HG03095 (cell line): ENCODE measurements around the gene IFI44.
A peak's percentile ranks its signal among the peaks of the same experiment; 100 is the strongest.

Experiments
- ATAC-seq: cut with Tn5 transposase; IDR thresholded peaks from one replicate; pipeline ENCODE4 v1.9.1; 2021; ENCODE audit warnings: moderate library complexity; ENCODE audit not compliant: unreplicated experiment

Gene IFI44, protein sequence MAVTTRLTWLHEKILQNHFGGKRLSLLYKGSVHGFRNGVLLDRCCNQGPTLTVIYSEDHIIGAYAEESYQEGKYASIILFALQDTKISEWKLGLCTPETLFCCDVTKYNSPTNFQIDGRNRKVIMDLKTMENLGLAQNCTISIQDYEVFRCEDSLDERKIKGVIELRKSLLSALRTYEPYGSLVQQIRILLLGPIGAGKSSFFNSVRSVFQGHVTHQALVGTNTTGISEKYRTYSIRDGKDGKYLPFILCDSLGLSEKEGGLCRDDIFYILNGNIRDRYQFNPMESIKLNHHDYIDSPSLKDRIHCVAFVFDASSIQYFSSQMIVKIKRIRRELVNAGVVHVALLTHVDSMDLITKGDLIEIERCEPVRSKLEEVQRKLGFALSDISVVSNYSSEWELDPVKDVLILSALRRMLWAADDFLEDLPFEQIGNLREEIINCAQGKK

GRCh38 chr1:78649628-78650027 lies at the start of gene IFI44:
Gene IFI44, plus strand, starts transcription at chr1:78649831. Its CDS starts 365 bp downstream, at chr1:78650196.
- peak; percentile 77 for ATAC-seq

DNA sequence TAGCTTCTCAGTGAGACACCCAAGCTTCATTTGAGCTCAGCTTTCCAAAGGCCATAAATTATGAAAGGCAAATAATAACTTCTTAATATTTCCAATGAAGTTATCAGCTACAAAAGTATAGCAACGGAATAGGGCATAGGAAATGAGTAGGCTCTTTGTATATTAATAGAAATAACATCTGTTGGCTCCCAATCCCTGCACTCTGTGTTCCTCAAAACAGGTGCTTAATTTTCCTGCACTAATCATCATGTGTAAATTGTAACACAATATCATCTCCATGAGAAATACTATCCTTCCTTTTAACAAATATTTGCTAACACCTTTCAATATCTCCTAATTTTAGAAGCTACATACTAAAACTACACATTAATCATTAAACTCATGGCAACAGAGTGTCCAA lies 48.6 kb upstream of the IFI44 start:
- no peak for ATAC-seq

GRCh38 chr1:78603206-78603605 lies 46.4 kb upstream of the IFI44 start:
- no peak for ATAC-seq

GRCh38 chr1:78604643-78605042 lies 45.0 kb upstream of the IFI44 start:
- no peak for ATAC-seq

DNA sequence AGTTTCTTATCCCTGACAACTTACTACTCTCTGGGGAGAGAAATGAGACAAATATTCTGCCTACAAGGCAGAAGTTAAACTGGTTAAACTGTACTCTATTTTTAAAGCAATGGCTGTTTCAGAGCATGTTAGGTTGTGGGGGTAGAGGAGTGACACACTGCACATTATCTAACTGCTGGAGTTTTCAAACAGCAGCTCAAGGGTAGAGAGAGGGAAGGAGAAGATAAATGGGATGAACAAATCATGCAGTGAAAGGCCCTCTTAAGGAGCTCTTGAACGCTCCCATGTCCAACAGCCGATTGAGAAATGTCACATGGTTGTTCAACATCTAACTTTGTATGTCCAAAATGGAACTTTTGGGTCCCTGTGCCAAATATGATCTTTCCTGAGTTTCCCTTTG lies 43.4 kb upstream of the IFI44 start:
- no peak for ATAC-seq

DNA sequence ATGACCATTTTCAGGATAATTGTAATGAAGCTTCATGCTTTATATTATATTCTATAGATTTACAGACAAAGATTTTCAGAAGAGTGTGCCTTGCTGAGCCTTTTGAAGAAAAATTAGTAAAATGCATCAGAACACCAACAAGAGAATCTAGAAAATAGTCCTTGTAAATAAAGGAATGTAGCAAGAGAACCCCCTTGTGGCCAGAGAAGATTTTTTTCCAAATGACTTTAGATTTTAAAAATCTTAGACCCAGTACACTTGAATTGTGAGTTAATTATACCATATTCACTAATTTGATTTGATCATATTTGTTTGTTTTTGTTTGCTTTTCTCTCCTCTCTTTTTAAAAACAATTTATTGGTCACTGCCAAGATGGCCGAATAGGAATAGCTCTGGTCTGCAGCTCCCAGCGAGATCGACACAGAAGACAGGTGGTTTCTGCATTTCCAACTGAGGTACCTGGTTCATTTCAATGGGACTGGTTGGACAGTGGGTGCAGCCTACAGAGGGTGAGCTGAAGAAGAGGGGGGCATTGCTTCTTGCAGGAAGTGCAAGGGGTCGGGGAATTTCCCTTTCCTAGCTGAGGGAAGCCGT lies 42.2 kb upstream of the IFI44 start:
- ATAC-seq = no peak

DNA sequence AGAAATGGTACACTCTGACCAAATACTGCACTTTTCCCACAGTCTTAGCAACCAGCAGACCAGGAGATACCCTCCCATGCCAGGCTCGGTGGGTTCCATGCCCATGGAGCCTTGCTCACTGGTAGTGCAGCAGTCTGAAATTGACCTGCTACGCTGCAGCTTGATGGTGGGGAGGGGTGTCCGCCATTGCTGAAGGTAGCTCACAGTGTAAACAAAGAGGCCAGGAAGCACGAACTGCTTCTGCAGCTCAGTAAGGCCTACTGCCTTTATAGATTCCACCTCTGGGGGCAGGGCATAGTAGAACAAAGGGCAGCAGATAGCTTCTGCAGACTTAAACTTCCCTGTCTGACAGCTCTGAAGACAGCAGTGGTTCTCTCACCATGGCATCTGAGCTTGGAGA lies 41.7 kb upstream of the IFI44 start:
- ATAC-seq = no peak

DNA sequence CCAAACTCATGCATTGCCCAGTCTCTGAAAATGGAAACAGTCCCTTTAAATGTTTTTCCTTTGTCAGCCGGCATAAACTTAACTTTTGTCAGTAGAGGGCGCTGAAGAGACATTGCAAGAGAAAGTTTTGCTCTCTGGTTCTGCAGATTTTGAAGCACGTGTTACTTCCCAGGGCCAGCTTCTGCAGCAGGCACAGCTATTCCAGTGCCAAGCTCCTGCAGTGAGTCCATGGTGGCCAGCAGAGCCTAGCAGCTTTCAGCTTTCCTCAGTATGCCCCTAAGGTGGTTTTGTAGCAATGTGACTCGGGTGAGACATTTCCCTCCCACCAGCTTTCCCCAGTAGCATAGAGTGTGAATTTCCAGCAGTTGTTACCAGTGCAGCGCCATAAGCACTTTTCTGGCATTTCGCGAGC lies 32.0 kb upstream of the IFI44 start:
- peak; percentile 42 for ATAC-seq

DNA sequence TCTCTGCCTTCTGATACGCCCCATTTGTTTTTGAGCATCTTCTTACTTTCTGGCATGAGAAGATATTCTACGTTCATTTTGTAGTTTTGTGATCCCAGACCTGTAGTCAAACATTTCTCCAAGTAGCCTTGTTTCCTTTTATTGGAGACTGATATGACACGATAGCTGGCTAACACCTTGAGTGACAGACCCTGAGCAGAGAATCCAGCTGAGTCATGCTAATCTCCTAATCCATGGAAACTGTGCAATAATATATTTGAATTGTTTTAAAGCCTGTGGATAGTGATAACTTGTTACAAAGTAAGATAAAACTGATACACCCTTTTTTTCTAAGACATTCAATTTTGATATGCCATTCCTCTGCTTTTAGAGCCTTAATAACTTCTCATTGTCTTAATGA lies 30.6 kb upstream of the IFI44 start:
- ATAC-seq = no peak

DNA sequence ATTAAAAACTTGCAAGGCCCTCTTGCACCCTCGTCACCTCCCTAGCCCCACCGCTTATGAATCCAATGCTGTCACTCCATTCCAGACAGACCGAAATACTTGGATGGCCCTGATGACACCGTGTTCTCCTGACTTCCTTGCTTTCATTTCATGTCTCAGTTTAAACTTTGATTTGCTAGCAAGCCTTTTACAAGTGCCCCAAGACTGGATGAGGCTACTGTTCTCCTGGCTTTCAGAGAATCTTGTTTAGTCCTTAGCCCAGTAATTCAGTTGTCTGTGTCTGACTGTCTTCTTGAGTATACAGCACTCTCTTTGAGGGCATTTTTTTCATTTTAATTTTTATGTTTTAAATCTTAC lies 30.2 kb upstream of the IFI44 start:
- peak; percentile 14 for ATAC-seq

DNA sequence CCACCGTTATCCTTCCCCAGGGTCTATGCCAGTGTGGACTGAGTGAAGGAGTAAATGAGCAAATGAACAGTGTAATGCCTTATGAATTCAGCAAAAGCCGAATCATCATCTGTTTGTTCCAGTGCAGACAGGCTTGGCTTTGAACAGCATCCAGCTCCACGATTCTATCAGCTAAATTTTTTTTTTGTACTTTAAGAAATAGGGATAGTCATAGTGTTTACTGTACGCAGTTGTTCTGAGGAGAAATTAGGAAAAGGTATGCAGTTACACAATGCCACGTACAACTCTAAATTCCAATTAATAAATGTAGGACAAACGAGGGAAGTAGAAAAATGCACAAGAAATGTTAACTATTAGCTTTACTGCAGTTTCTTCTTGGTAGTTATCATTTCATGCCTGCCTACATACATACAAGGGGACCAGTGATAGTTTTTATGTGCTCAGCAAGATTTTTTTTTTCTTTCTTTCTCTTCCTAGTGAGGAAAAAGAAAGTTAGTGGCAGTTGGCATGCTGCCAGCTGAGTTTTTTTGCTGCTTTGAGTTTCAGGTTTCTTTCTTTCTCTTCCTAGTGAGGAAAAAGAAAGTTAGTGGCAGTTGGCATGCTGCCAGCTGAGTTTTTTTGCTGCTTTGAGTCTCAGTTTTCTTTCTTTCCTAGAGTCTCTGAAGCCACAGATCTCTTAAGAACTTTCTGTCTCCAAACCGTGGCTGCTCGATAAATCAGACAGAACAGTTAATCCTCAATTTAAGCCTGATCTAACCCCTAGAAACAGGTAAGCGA lies 29.6 kb upstream of the IFI44 start, which contains the start of gene IFI44L:
IFI44L (plus strand) TSS at position 646 of the 777 bp plus-strand sequence. CDS start 7,468 bp downstream, outside the sequence.
- ATAC-seq = peak; percentile 32

DNA sequence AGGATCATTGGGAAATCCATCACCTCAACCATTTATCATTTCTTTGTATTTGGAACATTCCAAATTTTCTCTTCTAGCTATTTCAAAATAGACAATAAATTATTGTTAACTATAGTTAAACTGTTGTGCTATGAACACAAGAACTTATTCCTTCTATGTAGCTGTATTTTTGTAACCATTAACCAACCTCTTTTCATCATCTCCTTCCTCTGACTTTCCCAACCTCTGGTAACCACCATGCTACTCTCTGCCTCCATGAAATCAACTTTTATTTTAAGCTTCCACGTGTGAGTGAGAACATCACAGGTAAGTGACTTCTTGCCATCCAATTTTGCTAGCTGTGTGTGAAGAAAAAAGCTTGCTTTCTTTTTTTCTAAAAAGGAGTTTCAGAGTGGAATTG lies 29.0 kb upstream of the IFI44 start:
- ATAC-seq = no peak

DNA sequence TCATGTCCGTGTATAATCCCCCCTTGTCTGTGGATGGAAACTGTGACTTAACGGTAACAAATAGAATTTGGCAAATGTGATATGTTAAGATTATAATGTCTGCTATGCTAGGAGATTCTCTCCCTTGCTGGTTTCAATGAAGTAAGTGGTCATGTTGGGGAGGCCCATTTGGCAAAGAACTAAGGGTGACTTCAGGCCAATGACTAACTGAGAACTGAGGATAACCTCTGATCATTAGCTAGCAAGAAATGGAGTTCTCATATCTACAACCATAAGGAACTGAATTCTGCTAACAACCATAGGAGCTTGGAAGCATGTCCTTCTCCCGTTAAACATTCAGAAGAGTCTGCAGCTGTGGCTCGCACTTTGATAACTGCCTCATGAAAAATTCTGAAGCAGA lies 27.1 kb upstream of the IFI44 start:
- no peak for ATAC-seq

DNA sequence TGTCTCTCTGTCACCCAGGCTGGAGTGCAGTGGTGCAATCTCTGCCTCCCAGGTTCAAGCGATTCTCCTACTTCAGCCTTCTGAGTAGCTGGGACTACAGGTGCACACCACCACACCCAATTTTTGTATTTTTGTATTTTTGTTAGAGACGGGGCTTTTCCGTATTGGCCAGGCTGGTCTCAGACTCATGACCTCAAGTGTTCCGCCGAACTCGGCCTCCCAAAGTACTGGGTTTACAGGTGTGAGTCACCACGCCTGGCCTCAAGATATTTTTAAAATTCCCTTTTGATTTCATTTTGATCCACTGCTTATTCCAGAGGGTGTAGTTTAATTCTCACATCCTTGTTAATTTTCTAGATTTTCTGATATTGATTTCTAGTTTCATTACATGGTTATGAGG lies 25.6 kb upstream of the IFI44 start:
- no peak for ATAC-seq

DNA sequence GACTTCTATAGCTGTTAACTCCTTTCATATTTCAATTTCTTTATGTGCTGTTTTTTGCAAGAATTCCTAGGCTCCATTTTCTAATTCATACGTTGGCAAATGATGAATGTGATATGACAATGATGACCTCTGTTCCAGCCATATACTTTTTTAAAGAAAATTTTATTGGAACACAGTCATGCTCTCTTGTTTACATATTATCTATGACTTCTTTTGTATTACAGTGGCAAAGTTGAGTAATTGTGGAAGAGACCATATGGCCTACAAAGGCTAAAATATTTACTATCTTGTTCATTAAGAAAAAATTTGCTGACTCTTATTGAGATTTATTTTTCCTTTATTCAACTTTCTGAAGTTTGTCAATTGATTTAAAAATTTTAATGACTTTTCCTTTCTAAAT lies 22.3 kb upstream of the IFI44 start:
- no peak for ATAC-seq

- no peak for ATAC-seq
These were observed 19.0 kb upstream of the IFI44 start for GRCh38 chr1:78630600-78630999.

DNA sequence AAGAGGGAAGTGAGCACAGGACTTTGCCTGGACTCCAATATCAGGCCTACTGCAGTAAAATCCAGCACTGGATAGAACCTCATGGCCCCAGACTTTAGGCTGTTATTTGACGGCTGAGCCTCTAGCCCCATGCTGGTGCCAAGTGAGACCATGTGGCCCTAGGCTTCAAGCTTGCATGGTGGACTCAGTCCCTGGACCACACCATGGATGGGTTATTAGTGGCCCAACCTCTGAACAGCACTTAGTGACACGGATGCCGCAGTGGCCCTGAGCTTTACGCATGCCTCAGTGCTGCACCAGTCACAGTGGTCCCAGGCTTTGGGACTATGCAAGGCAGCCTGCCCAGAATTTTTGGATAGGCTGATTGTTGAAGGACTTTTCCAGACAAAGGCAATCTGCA lies 16.4 kb upstream of the IFI44 start:
- no peak for ATAC-seq

DNA sequence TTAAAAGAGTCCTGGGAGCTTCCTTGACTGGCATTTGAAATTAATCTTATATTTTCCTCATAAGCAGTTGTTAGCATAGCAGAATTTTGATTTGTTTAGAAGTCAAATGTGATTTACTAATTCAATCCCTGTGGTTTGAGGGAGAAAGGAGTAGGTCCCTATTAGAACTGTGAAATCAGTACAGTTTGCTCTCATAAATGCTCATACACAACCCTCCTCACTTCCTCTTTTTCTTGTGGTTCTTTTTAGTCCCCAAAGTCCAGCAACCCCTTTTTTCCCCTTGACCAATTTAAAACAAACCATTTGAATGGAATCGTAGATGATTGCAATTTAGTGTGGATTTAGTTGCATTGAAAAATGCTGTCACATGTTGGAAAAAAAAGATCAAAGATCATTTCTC lies 9.2 kb upstream of the IFI44 start:
- ATAC-seq = peak; percentile 62

- ATAC-seq = no peak
These were observed 8.1 kb upstream of the IFI44 start for GRCh38 chr1:78641558-78641957.

DNA sequence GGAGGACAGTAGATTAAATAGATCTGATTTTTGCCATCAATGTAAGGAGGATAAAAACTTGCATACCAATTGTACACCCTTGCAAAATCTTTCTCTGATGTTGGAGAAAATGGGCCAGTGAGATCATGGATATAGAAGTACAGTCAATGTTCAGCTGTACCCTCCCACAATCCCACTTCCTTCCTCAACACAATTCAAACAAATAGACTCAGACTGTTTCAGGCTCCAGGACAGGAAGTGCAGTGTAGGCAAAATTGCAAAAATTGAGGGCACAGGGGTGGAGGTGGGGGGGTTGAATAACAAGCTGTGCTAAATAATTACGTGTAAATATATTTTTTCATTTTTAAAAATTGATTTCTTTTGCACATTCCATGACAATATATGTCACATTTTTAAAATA lies 3.9 kb upstream of the IFI44 start:
- ATAC-seq = no peak

GRCh38 chr1:78647238-78647637 lies 2.4 kb upstream of the IFI44 start:
- no peak for ATAC-seq
